ENCODE data around the gene GNAZ.

The GNAZ gene

GRCh38 chr22:23036684-23037428, 33.5 kb upstream of the GNAZ start:
- no peak for DNase-seq (ENCODE audit: low read depth)
- TF ChIP-seq CTCF (IDR thresholded peaks at IDR 0.05; ENCODE audit: insufficient read depth, low read depth, low read length, missing control alignments): no peak
- H3K4me3 ChIP-seq (ENCODE audit: low read depth, low read length): no peak overlapping the region

GRCh38 chr22:23037429-23038333, 32.6 kb upstream of the GNAZ start:
- no peak for TF ChIP-seq CTCF (IDR thresholded peaks at IDR 0.05; ENCODE audit: insufficient read depth, low read depth, low read length, missing control alignments)
- no peak overlapping the region for H3K4me3 ChIP-seq (ENCODE audit: low read depth, low read length)
- DNase-seq (ENCODE audit: low read depth): no peak

GRCh38 chr22:23038334-23038642, 32.0 kb upstream of the GNAZ start:
- H3K4me3 ChIP-seq (ENCODE audit: low read depth, low read length): no peak overlapping the region
- no peak for TF ChIP-seq CTCF (IDR thresholded peaks at IDR 0.05; ENCODE audit: insufficient read depth, low read depth, low read length, missing control alignments)
- no peak for DNase-seq (ENCODE audit: low read depth)

- no peak for DNase-seq (ENCODE audit: low read depth)
- H3K4me3 ChIP-seq (ENCODE audit: low read depth, low read length): no peak overlapping the region
- no peak for TF ChIP-seq CTCF (IDR thresholded peaks at IDR 0.05; ENCODE audit: insufficient read depth, low read depth, low read length, missing control alignments)
Measured at GRCh38 chr22:23038902-23039301, 31.4 kb upstream of the GNAZ start.

- DNase-seq (ENCODE audit: low read depth): no peak
- H3K4me3 ChIP-seq (ENCODE audit: low read depth, low read length): no peak overlapping the region
- no peak for TF ChIP-seq CTCF (IDR thresholded peaks at IDR 0.05; ENCODE audit: insufficient read depth, low read depth, low read length, missing control alignments)
Measured at GRCh38 chr22:23042179-23042578, 28.1 kb upstream of the GNAZ start.

- TF ChIP-seq CTCF (IDR thresholded peaks at IDR 0.05; ENCODE audit: insufficient read depth, low read depth, low read length, missing control alignments): no peak
- H3K4me3 ChIP-seq (ENCODE audit: low read depth, low read length): no peak overlapping the region
- DNase-seq (ENCODE audit: low read depth): no peak
Measured at GRCh38 chr22:23044570-23044969, 25.7 kb upstream of the GNAZ start.

Data from GM12865 (cell line).